8988T (cell line): ENCODE results near the gene PTPRT.

Source experiments
- DNase-seq: peaks from one replicate; pipeline ENCODE4 v3.0.0; 2011

The PTPRT gene

DNA sequence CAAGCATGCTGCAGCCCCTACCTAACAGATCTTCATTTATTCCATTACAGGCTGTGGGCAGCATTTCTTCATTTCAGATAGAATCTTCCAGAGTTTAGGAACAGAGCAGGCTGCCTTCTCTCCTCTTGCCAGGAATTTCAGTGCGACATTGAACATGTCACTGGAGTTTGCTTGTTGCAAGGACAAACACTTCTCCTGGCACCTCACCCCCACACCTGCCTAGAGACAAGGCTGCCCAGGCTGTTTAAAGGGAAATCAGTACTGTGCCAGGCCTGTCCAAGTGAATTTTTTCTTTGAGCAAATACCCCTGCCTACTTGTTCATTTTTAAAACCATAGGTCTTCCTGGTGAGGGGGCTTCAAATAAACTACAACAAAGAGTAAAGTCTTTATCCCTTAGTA, 594.1 kb downstream of the PTPRT start:
- DNase-seq: no peak

DNA sequence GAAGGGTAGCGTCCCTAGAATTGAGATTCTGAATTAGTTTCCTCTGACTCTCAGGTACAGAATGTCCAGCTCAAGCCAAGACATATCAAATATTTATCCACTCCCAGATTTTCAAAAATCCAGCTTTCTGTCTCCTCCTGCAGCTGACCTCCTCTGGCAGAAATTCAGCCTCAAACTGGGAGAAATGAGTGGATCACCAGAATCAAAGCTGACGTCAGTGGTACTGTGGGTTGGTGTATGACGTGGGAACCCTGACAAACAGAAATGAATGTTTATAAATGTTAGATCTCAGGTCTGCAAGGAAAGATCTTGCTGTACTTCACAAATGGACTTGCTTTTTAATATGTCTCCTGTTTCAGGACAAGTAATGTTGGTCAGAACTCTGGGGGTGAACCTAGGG, 595.0 kb downstream of the PTPRT start:
- no peak for DNase-seq

DNA sequence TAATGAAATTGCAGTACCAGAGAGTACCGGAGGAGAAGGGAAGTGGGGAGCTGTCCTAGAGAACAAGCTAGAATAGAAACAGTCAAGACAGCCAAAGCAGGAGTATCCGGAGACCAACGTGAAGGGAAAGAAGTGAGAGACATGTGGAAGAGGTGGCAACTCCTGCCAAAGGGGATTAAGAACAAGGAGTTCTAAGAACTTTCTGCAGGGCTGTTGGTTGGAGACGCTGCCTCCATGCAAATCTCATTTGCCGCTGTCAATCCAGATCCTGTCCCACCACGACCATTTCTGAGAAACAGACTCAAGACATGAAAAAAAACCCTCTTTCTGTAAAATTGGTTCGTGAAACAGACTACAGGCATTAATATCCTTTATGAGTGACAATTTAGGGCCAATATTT, 595.7 kb downstream of the PTPRT start:
- DNase-seq: no peak

DNA sequence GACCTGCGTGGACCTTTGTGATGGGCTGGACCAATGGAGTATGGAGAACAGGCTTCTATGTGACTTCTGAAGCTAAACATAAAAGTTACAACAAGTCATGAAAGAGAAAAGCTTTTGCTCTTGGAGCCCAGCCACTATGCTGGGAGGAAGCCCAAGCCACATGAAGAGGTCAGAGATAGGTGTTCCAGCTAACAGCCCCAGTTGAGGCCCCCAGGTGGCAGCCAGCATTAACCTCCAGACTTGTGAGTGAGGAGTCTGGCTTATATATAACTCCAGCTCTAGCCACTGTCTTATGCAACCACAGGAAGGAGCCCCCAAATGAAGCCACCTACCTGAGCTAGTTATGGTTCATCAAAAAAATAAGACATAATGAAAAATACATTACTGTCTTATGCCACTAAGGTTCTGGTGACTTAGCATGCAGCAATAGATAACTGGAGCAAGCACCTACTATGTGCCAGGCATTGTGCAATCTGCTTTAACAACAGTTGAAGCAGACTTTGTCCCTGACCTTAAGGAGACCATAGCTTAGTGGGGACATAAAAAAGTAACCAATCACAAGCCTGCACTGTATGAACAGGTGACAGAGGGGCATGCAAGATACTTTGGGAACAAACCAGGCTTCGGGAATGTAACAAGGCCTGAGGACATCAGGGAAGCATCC, 599.6 kb downstream of the PTPRT start:
- DNase-seq: no peak

DNA sequence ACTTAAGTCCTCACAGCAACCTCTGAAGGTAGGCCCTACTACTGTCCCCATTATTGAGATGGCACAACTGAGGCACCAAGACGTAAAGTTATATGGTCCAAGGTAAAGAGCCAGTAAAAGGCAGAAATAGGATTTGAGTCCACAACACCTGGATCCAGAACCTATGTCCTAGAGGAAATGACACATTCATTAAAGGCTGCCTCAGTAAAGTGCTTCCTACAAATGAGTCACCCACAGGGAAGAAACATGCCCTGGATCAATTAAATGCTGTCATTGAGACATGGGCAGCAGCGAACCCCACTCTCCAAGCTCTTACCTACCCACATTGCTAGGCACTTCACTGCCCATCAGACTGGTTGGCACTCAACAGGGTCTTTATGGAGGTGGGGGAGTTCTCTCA, 600.9 kb downstream of the PTPRT start:
- no peak for DNase-seq

DNA sequence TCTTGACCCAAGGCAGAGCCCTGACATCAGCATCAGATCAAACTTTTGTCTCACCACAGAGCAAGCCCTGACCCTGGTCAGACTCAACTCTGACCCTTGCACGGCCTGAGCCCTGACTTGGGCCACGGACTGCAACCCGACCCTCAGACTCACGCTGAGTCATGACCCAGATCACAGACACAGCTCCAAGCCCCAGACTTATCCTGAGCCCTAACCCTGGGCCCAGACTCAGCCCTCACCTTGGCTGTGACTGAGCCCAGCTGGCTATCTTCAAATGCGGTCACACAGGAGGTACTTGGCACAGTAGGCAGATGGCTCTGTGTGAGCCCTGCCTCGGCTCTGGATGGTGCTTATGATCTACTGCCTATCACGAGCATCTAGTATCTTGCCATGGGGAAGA, 602.3 kb downstream of the PTPRT start:
- DNase-seq: no peak

DNA sequence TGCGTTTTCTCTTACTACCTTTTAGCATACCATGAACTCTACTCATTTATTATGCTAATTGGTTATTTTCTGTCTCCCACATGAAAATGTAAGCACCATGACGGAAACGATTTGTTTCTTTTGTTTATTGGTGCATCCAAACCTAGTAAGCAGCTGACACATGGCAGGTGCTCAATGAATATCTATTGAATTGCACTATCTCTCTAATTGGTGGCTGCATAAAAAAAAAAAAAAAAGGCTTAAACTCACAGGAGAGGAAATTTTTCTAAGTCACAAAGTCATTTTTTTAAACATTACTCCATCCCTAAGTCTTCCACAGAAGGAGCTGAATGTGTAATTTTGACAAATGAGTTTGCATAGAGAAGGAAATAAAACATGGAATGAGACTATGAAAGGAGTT, 608.4 kb downstream of the PTPRT start:
- DNase-seq: no peak

DNA sequence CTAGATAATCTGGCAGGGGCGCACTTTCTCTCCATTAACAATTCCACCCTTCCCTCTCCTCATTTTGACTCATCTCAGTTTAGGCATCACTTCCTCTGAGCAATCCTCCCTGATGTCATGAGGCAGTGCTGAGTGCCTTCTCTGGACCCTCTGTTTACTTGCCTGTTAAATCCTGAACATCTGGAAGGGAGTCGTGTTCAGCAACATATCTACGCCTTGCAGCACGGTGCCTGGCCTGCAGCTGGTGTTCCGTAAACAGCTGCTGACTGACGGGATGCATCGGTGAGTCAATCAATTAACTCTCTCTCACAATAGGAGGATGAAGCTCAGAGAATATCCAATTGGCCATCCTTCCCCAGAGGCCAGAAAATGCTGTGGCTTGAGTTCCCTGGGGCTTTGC, 613.5 kb downstream of the PTPRT start:
- no peak for DNase-seq

DNA sequence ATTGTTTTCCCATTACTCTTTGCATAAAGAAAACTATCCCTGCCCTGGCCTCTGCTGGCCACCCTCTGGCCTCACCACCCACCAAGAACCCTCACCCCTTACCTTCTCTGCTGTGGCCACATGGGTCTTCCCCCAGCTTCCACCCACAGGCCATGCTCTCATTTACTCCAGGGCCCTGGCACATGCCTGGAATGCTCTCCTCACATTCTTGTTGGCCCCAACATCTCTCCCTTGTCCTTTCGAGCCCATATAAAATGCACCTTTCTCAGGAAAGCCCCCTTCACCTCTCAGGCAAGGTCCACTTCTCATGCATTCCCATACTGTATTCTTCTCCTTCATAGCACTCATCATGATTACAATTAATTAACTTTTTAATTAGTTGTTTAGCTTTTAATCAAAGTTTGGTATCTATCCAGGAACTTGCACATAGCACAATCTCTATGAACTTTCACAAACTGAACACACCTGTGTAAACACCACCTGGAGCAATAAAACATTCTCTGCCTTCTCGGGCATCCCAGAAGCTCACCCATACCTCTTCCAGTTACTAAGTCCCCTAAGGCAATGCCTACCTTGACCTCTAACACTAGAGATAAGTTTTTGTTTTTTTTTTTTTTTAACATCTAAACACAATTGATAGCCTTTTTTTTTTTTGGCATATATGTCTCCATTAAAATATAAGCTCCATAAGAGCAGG, 617.2 kb downstream of the PTPRT start:
- no peak for DNase-seq

DNA sequence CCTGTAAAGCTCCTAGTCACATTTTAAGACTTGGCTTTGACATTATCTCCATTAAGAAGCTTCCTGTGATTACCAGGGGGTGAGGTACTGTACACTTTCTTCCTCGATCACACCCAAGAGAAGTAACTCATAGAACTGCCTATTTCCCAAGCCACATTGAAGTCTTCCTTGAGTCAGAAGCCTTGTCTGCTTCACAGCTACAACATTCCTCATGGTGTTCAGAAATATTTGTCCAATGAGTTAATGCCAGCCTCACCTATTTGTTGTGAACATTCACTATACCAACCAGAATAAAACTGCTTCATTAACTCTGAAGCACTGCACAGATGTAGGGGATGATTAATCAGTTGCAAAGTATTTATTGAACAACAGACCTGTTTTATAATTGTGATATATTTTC, 622.3 kb downstream of the PTPRT start:
- no peak for DNase-seq

DNA sequence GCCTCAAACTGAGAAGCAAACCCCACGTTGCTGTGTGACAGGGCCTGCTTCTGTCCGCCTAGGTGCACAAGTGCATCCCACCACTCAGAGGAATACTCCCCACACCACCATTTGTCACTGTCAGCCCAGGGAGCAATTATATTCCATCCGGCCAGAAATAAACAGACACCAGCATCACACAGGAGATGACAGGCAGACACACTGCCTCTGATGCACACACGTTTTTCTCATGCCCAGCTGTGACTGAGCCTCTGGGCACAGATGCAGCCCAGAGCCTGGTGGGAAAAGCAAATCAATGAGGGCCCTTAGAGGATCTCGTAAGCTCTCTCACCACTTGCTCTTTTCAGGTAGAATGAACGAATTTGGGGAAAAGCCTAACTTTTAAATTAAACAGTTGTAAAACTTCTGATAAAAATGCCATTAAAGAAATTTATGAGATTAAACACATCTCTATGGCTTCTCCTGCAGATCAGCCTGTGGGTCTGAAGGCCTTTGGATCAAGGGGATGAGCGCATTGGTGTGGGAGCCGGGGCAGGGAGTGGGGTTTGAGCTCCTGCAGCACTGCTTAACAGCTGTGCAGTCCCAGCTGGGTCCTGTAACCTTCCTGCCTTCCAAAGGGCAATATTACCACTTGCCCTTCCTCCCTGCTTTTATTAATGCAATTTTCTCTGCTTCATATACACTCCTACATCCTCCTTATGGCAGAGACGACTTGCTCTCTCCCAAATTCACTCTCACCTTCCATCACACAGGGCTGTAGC, 624.3 kb downstream of the PTPRT start:
- DNase-seq: no peak

DNA sequence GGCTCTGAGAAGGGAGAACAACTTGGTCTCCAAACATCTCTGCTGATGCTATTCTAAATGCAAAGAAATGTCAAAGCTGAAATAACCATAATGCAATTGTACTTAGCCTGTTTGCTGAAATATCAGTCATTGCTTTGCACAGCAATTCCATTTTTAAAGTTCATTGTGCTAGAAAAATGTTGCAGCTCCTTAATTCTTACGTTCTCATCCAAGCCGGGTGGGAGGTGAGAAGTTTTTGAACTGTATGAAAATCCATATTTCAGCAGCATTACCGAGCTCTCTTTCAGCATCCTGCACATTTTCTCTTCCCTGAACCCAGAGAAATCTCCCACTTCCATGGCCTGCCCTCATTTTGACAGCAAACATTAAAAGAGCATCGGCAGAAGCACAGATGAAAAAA, 630.0 kb downstream of the PTPRT start:
- no peak for DNase-seq

DNA sequence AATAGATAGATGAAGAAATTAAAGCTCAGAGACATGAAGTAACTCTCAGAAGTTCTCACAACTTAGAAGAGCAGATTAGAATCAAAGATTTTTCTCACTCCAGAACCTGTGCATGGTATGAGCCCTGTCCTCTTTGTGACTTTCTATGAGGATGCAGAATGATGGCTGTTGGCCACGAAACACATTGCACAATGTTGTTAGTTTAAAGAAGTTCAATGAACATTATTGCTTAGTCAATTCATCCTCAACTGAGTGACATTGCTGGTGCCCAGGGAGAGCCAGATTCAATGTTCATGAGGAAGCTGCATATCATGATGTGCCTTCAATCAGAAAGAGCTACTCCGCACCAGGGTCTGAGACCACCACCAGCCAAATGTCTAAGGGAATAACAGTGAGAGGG, 633.1 kb downstream of the PTPRT start:
- DNase-seq: no peak

DNA sequence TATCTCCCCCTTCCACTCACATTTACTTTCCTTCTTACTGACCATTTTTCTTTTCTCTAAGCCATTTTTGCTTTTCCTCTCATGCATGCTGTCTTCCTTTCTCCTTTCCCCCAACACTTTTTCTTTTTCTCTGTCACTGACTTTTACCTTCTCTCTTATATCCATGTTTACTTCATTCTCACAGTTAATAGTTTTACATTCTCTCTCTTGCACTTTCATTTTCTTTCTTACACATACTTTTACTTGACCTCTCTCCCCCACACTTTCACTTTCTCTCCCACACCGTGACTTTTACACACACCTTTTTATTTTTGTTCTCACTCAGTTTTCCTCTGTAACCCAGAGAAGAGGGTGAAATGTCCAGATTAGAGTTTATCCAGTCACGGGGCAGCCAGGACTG, 636.3 kb downstream of the PTPRT start:
- no peak for DNase-seq

DNA sequence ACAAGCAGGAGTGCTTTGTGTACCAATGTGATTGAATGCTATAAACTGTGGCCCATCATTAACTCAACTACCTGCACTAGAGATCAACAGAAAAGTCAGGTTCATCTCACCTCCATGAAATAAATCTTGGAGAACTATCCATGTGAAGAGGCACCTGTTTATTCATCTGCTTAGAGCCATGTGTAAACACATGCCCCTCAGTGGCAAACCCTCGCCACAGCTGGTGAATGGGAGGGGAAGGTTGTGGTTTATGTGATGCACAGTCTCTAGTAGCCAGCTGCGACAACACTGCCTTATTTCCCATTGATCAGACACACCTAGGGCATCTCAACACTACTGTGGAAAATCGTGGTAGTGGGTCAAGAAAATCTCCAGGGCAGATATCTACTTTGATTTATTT, 640.2 kb downstream of the PTPRT start:
- DNase-seq: no peak

DNA sequence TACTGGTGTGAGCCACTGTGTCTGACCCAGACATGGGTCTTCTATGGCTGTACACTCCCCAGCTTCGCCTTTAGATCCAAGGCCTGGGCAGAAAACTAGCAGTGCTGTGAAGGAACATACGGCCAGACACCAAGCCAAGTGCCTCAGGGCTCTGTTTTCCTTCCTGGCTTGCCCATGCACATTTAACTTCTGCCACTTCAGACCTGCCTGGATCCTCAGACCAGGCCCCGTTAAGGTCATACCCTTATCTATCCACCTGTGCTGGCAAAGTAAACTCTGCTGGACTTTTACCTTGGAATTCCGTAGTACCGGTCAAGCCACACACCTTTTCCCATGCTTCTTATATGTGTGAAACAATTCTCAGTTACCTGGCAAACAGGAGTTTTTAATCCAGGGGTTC, 644.8 kb downstream of the PTPRT start:
- no peak for DNase-seq

DNA sequence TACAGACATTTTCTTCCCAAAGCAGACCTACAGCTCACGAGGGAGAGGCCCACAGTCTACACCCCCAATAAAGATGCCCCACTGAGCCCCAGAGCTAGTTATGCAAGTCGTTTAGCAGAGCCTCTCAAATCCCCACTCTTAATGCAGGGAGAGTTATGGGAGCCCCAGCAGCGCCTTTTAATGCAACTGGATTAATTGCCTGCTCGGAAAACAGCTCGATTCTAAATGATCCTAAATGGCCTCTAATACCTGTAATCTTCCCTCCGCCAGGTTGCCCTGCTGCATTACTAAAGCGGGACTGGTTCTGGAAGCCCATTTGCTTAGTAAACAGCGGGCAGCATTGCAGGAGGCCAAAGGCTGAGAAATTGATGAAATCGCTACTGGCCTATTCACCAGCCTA, 656.9 kb downstream of the PTPRT start:
- DNase-seq: no peak

DNA sequence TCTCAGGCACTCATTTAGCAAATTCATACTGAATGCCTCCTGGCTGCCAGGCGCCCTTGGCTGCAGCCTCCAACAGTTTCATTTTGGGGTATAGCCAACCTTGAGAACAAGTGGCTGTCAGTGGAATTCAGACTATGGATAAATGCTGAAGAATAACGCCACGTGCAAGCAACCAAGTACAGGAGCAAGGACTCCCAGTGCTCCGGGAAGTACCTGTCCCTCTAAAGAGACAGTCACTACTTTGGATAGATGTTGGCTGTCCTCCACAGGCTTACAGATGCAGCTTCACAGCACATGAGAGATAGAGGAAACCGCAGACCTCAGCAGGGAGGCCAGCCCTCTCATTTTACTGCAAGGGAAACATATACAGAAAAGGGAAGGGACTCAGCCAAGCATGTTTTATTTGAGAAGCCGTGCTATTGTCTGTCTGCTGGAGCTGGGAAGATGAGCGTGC, 658.2 kb downstream of the PTPRT start:
- DNase-seq: no peak

DNA sequence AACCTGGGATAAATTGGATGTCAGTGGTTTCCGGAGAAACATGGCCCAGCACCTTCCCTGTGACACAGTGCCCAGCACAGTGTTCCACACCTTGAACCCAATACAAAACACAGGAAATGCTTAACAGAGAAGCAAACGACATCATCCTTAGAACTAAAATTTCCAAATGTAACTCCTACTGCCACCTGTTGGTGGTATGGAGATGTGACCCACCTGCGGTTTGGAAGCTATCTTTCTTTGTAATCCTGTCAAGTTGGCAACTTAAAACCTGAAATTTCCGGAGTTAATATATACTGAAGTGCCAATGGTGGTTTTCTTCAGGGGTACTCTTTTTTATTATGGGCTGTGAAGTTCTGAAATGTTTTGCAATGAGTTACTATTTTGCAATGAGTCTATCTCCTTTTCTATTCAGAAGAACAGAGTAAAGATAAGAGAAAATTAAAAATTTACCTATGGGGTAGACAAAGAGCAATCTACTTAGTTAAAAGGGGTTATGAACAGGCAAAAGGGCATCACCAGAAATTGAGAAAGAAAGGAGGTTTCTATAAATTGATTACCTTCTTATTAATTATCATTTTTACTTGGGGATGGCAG, 658.8 kb downstream of the PTPRT start:
- DNase-seq: no peak

DNA sequence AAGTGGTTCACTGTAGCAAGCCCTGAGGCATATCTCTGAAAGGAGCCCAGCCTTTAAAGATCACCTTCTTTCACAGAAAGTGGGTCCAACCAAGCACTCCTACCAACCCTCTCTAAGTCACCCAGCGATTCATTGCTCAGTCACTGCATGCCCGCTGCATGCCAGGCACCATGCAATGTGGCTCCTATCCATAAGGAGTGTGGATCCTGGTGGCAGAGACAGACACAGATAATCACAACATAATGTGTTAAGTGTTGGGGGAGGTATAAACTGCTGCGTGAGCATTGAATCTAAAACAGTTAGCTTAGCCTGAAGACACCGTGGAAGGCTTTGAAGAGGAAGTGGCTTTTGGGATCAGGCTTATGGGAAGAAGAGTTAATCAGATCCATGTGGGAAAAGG, 659.5 kb downstream of the PTPRT start:
- DNase-seq: no peak

DNA sequence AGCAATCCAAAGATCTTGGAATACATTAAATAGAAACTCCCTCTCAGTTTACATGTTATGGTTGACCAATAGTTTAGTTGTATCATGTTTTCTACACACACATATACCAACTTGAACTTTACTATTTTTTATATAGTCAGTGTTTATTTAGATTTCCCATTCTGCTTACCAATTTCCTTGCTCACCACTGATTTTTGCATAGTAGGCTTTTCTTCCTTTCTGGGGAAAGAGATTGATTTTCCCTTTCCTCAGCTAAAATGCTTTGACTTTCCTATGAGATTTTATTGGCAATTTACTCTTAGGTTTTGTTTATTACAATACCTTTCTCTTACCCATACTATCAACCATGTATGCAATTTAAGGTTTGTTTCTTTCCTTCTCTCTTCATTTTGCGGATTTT, 665.6 kb downstream of the PTPRT start:
- no peak for DNase-seq

DNA sequence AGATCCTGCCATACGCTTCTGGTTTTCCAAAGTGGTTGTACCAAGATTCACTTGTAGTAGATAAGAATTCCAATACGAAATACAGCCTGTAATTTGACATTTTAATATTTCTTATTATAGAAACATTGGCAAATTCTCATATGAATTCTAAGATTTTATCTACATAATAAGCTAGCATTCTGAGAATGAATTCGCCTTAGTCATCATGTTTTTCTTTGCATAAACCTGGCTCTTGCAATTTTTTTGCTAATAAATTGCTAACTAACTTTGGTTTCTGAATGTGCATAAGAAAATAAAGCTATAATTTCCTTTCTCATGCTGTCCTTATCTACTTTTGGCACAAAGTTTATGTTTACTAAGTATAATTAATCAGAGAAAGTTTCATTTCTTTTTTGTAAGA, 673.0 kb downstream of the PTPRT start:
- no peak for DNase-seq

DNA sequence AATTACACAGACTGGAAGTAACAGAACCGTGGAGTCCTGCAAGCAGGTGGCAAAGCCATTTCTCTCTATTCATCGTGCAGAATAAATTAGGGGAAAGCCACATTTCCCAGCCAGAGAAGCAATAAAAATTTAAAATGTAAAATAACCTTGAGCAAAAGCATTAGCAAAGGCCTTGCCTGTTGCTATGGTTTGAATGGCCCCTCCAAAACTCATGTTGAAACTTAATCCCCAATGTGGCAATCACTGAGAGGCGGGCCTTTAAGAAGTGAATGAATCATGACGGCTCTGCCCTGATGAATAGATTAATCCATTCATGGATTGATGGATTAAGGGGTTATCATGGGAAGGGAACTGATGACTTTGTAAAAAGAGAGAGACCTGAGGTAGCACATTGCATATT, 679.0 kb downstream of the PTPRT start:
- DNase-seq: no peak

DNA sequence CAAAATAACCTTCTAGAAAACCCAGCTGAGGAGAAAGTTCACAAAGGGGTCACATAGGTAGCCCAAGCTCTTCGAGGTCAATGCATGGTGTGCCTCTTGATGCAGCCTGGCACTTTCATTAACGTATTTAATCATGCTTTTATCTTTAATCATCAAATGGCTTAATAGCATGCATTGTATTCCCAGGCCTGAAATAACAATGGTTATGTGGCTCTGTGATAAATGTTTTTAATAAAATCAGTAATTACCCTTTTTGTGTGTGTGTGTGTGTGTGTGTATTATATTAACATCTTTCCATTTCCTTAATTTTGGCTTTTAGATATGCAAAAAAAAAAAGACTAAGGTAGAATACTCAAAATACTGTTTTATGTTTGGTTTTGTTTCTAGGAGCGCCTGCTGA, 681.8 kb downstream of the PTPRT start:
- no peak for DNase-seq
